ENCODE data around the gene PHGDH.

The PHGDH gene

DNA sequence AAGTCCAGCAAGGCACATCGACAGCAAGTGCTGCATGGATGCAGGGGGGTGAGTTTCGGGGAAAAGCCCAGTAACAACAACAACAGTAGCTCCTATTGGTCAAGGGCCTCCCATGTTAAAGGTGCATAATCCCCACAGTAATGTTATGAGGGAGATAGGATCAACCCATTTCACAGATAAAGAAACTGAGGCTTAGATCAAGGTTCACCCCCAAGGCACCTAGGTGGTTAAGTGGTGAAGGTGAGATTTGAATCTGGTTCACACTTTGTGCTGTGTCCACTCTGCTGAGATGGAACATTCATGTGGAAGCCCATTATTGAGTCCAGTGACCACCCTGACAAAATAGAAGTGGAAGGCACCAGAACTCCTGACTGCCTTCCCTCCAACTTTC, 24.9 kb downstream of the PHGDH start:
- Histone ChIP-seq H3K36me3 (ENCODE audit: insufficient read depth, low read depth, low read length) (peaks cover 100% of the 10 kb centered on the region), H3K27ac (ENCODE audit: low read length) (no peak overlapping the region)

DNA sequence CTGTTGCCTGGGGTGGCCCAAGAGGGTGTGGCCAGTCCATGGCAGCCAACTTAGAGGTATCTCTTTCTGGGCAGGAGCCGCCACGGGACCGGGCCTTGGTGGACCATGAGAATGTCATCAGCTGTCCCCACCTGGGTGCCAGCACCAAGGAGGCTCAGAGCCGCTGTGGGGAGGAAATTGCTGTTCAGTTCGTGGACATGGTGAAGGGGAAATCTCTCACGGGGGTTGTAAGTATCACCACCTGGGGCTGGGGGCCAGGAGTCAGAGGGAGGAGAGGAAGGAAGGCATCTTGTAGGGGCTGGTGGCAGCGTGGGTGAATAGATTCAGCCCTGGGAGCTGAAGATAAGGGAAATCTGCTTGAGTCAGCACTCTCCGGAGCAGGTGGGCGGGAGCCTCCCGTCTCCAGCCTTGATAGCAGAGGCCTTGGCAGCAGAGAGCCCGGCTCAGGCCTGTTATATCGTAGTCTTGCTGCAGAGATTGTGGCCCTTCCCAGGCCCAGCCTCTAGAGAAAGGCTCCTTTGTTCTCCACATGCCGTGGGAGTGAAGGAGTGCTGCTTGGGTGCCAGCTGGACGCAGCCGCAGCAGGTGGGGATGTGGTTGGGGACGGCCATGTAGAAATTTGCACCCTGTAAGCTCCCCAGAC, 25.4 kb downstream of the PHGDH start:
- no peak overlapping the region for H3K9ac ChIP-seq (ENCODE audit: low read depth, low read length)
- peaks cover 100% of the 10 kb centered on the region for H3K36me3 ChIP-seq (ENCODE audit: insufficient read depth, low read depth, low read length)
- H3K27ac ChIP-seq (ENCODE audit: low read length), result no peak overlapping the region
- no peaks in the 10 kb centered on the region for H3K27me3 ChIP-seq (ENCODE audit: insufficient read depth, low read length)
- no peaks in the 10 kb centered on the region for H3K4me1 ChIP-seq (ENCODE audit: insufficient read depth, low read length)
- no peaks in the 10 kb centered on the region for H3K9me3 ChIP-seq (ENCODE audit: insufficient read depth, low read depth, low read length)
- no peak overlapping the region for H3K4me3 ChIP-seq (ENCODE audit: low read length)

More for the DNA sequence above, 24.9 kb downstream of the PHGDH start:
- Histone ChIP-seq H3K4me1 (ENCODE audit: insufficient read depth, low read length) (no peaks in the 10 kb centered on the region), H3K4me3 (ENCODE audit: low read length) (no peak overlapping the region), H3K9ac (ENCODE audit: low read depth, low read length) (no peak overlapping the region), H3K27me3 (ENCODE audit: insufficient read depth, low read length) (no peaks in the 10 kb centered on the region), H3K9me3 (ENCODE audit: insufficient read depth, low read depth, low read length) (no peaks in the 10 kb centered on the region)

DNA sequence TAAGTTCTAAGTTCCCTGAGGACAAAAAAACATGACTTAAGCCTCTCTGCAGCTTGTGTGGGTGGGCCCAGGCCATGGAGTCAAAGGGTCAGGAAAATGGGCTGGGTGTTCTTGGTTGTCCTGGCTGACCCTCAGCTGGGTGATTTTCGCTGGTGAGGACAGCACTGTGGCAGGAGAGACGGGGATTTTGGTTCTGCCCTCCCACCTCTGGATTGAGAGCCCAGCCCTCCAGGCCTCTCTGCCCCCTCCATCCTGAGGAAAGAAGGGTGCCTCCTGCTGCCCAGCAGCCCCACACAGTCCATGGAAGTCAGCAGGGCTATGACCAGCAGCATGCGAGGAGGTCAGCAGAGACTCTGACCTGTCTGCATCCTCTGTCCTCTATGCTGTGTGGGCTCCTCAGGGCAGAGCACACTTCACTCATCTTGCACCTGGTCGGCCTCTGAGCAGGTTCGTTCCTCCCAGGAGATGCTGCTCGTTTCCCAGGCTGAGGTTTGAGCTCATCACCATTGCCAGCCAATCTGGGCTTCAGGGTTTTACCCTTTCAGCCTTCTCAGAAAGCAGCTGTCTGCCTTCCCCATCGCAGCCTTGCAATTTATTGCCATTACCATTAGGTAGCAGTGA, 26.5 kb downstream of the PHGDH start:
- Histone ChIP-seq H3K27ac (ENCODE audit: low read length) (no peak overlapping the region), H3K36me3 (ENCODE audit: insufficient read depth, low read depth, low read length) (peaks cover 100% of the 10 kb centered on the region), H3K4me3 (ENCODE audit: low read length) (no peak overlapping the region), H3K27me3 (ENCODE audit: insufficient read depth, low read length) (no peaks in the 10 kb centered on the region), H3K4me1 (ENCODE audit: insufficient read depth, low read length) (no peaks in the 10 kb centered on the region), H3K9ac (ENCODE audit: low read depth, low read length) (no peak overlapping the region), H3K9me3 (ENCODE audit: insufficient read depth, low read depth, low read length) (no peaks in the 10 kb centered on the region)

DNA sequence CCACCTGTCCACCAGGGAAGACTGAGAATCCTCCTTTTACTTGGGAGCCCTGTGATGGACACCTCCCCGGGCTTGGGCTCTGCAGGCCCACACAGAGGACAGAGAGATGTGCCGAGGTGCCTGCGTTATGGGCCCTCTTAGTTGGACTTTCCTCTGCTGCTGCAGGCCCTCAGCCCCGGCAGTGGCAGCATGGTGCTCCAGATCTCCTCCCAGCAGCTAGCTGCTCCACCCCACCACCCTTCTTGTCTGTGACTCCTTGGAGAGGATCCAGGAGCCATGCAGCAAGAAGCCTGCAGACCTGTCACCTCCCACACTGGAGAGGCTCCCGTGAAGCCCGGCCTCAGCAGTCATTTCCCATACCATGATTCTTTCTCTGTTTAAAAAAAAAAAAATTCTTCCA, 27.4 kb downstream of the PHGDH start:
- no peak overlapping the region for H3K27ac ChIP-seq (ENCODE audit: low read length)
- no peaks in the 10 kb centered on the region for H3K27me3 ChIP-seq (ENCODE audit: insufficient read depth, low read length)
- no peaks in the 10 kb centered on the region for H3K4me1 ChIP-seq (ENCODE audit: insufficient read depth, low read length)
- H3K9ac ChIP-seq (ENCODE audit: low read depth, low read length), result no peak overlapping the region
- peaks cover 100% of the 10 kb centered on the region for H3K36me3 ChIP-seq (ENCODE audit: insufficient read depth, low read depth, low read length)
- H3K9me3 ChIP-seq (ENCODE audit: insufficient read depth, low read depth, low read length), result no peaks in the 10 kb centered on the region
- no peak overlapping the region for H3K4me3 ChIP-seq (ENCODE audit: low read length)

DNA sequence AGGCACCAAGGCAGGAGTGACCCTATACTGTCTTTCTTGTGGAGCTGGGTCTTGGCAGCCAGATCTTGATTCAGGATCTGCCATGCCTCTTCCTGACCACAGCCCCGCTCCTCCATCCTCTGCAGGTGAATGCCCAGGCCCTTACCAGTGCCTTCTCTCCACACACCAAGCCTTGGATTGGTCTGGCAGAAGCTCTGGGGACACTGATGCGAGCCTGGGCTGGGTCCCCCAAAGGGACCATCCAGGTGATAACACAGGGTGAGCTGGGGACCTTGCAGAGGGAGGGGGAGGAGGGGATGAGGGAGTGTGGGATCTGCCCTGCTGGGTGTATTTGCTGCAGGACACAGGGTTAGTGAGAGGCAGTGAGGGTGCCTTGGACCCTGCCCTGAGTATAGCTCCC, 28.5 kb downstream of the PHGDH start:
- Histone ChIP-seq H3K9me3 (ENCODE audit: insufficient read depth, low read depth, low read length) (no peaks in the 10 kb centered on the region), H3K4me1 (ENCODE audit: insufficient read depth, low read length) (no peaks in the 10 kb centered on the region), H3K27ac (ENCODE audit: low read length) (no peak overlapping the region), H3K4me3 (ENCODE audit: low read length) (no peak overlapping the region), H3K9ac (ENCODE audit: low read depth, low read length) (no peak overlapping the region), H3K27me3 (ENCODE audit: insufficient read depth, low read length) (no peaks in the 10 kb centered on the region), H3K36me3 (ENCODE audit: insufficient read depth, low read depth, low read length) (peaks cover 96% of the 10 kb centered on the region)

DNA sequence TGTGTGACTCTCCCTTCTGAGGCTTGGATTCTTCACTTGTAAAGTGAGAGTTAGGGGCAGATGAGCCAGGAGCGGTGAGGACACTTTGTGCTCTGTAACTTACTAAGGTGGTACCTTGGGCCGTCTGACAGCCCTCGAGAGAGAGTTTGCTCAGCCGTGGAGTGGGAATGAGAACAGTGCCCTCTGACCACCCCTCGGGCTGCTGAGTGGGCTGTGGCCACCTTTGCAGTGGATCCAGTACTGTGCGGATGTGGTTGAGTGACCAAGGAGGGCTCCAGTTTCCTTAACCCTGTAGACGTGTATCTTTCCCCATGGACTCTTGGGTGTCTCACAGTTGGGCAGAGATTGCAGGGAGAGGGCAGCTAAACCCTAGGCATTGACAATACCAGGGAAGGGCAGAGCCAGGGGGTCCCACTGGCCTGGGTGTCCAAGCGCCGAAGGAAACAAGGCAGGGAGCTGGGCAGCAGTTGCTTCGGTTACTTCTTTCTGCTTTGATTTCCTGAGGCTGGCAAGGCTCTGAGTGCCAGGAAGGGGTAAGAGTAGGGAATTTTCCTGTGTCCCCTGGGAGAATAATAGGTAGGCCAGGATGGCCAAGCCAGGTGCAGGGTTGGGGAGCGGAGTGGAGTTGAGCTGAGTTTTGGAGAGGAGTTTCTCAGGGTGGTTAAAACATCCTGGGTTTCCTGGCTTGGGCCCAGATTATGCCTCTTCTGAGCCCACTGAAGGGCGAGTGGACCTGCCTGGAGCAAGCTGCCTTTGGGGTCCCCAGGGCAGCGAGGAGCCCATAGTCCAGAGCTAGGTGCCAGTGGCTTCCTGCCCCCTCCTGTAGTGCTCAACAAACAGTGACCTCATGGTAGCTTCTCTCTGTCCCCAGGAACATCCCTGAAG, 29.4 kb downstream of the PHGDH start:
- H3K4me3 ChIP-seq (ENCODE audit: low read length), result no peak overlapping the region
- H3K27me3 ChIP-seq (ENCODE audit: insufficient read depth, low read length), result no peaks in the 10 kb centered on the region
- no peak overlapping the region for H3K9ac ChIP-seq (ENCODE audit: low read depth, low read length)
- H3K4me1 ChIP-seq (ENCODE audit: insufficient read depth, low read length), result peaks cover 4% of the 10 kb centered on the region; the same call in 1 of the 2 replicates
- H3K36me3 ChIP-seq (ENCODE audit: insufficient read depth, low read depth, low read length), result peaks cover 87% of the 10 kb centered on the region
- no peak overlapping the region for H3K27ac ChIP-seq (ENCODE audit: low read length)
- no peaks in the 10 kb centered on the region for H3K9me3 ChIP-seq (ENCODE audit: insufficient read depth, low read depth, low read length)

DNA sequence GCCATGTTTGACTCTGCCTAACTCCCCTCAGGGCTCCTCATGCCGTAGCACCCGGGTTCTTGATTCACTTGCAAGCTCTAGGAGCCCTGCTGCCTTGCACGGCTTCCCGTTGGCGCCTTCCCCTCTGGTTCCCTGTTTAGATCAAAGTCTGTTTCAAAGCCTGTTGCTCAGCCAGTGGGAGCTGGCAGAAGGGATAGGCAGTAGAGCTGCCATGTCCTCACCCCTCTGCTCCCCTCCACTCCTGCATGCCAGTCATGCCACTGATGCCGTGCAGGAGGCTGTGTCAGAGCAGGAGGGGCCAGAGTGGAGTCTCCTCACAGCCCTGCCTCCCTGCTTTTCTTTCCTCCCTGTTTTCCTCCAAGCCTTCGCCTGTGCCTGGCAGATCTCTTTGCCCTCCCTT, 30.5 kb downstream of the PHGDH start:
- no peak overlapping the region for H3K9ac ChIP-seq (ENCODE audit: low read depth, low read length)
- H3K4me1 ChIP-seq (ENCODE audit: insufficient read depth, low read length), result peaks cover 7% of the 10 kb centered on the region; the same call in 1 of the 2 replicates
- H3K4me3 ChIP-seq (ENCODE audit: low read length), result no peak overlapping the region
- no peaks in the 10 kb centered on the region for H3K9me3 ChIP-seq (ENCODE audit: insufficient read depth, low read depth, low read length)
- H3K36me3 ChIP-seq (ENCODE audit: insufficient read depth, low read depth, low read length), result peaks cover 77% of the 10 kb centered on the region
- H3K27ac ChIP-seq (ENCODE audit: low read length), result no peak overlapping the region
- H3K27me3 ChIP-seq (ENCODE audit: insufficient read depth, low read length), result no peaks in the 10 kb centered on the region

DNA sequence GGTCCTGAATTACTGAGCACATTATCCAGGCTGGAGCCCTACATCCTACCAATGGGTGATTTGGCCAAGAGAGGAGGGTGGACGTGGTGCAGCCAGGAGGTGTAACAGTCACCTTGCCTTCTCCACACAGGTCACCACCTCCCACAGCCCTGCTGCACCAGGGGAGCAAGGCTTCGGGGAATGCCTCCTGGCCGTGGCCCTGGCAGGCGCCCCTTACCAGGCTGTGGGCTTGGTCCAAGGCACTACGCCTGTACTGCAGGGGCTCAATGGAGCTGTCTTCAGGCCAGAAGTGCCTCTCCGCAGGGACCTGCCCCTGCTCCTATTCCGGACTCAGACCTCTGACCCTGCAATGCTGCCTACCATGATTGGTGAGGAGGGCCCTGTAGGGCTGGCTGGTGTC, 30.9 kb downstream of the PHGDH start:
- H3K36me3 ChIP-seq (ENCODE audit: insufficient read depth, low read depth, low read length), result peaks cover 72% of the 10 kb centered on the region
- peaks cover 7% of the 10 kb centered on the region; the same call in 1 of the 2 replicates for H3K4me1 ChIP-seq (ENCODE audit: insufficient read depth, low read length)

DNA sequence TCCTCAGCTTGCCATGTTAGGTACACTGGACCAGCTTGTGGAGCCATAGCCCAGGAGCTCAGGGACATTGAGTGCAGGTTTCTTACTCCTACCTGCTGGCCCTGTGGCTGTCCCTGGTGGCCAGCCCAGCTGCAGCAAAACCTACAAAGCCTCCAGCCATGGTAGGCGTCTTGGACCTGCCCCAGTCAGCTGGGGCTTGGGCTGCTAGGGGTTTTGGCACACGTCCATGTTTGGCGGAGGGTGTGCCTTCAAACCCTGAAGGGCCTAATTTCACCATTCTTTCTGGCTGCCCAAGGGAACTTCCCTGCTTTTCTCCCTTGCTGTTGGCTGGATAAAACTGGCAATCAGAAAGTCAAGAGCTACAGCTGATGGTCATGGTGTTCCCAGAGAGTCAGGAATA, 31.6 kb downstream of the PHGDH start:
- Histone ChIP-seq H3K9me3 (ENCODE audit: insufficient read depth, low read depth, low read length) (no peaks in the 10 kb centered on the region), H3K36me3 (ENCODE audit: insufficient read depth, low read depth, low read length) (peaks cover 66% of the 10 kb centered on the region), H3K4me3 (ENCODE audit: low read length) (no peak overlapping the region), H3K27me3 (ENCODE audit: insufficient read depth, low read length) (no peaks in the 10 kb centered on the region), H3K4me1 (ENCODE audit: insufficient read depth, low read length) (peaks cover 7% of the 10 kb centered on the region; the same call in 1 of the 2 replicates), H3K9ac (ENCODE audit: low read depth, low read length) (no peak overlapping the region), H3K27ac (ENCODE audit: low read length) (no peak overlapping the region)

More for the DNA sequence above, 30.9 kb downstream of the PHGDH start:
- Histone ChIP-seq H3K4me3 (ENCODE audit: low read length) (no peak overlapping the region), H3K9ac (ENCODE audit: low read depth, low read length) (no peak overlapping the region), H3K27me3 (ENCODE audit: insufficient read depth, low read length) (no peaks in the 10 kb centered on the region), H3K27ac (ENCODE audit: low read length) (no peak overlapping the region), H3K9me3 (ENCODE audit: insufficient read depth, low read depth, low read length) (no peaks in the 10 kb centered on the region)

DNA sequence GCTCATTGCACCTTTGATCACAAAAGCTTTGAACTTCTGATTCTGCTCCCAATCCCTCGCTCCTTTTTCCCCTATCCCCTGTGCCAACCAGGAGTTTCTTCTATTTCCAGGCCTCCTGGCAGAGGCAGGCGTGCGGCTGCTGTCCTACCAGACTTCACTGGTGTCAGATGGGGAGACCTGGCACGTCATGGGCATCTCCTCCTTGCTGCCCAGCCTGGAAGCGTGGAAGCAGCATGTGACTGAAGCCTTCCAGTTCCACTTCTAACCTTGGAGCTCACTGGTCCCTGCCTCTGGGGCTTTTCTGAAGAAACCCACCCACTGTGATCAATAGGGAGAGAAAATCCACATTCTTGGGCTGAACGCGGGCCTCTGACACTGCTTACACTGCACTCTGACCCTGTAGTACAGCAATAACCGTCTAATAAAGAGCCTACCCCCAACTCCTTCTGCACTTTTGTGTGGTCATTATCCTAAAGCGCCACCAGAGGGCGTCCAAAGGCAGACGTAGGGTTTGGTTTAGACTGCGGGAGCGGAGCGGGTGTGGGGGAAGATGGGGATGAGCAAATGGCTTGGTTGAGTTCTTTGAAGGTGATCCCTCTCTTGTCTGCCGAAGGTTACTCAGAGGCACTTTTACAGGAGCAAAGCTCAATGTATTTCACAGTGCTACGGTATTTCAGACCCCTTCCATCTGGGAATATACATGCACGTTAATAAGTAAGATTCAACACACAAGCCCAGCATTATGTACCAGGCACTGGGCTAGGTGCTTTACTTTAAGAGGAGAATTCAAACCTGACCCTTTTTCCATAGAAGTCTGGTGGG, 32.3 kb downstream of the PHGDH start:
- no peak overlapping the region for H3K27ac ChIP-seq (ENCODE audit: low read length)
- H3K4me1 ChIP-seq (ENCODE audit: insufficient read depth, low read length), result peaks cover 7% of the 10 kb centered on the region; the same call in 1 of the 2 replicates
- no peaks in the 10 kb centered on the region for H3K27me3 ChIP-seq (ENCODE audit: insufficient read depth, low read length)
- H3K36me3 ChIP-seq (ENCODE audit: insufficient read depth, low read depth, low read length), result peaks cover 59% of the 10 kb centered on the region
- H3K4me3 ChIP-seq (ENCODE audit: low read length), result no peak overlapping the region
- no peaks in the 10 kb centered on the region for H3K9me3 ChIP-seq (ENCODE audit: insufficient read depth, low read depth, low read length)
- H3K9ac ChIP-seq (ENCODE audit: low read depth, low read length), result no peak overlapping the region

DNA sequence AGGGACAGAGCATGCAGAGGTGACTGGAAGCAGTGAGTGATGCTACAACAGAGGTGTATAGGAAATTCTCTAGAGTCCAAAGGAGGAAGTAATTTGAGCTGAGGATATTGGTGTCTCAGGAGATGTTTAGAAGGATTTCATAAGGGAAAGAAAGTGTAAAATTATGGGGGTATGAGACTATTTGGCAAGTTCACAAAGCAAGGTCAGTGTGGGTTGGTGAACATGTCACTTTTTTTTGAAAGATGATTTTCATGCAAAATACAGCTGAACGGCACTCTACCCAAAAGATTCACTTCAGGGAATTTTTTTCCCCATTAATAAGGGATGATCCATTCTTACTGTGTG, 32.8 kb downstream of the PHGDH start:
- Histone ChIP-seq H3K9ac (ENCODE audit: low read depth, low read length) (no peak overlapping the region), H3K4me3 (ENCODE audit: low read length) (no peak overlapping the region), H3K36me3 (ENCODE audit: insufficient read depth, low read depth, low read length) (peaks cover 53% of the 10 kb centered on the region), H3K27ac (ENCODE audit: low read length) (no peak overlapping the region), H3K27me3 (ENCODE audit: insufficient read depth, low read length) (no peaks in the 10 kb centered on the region), H3K9me3 (ENCODE audit: insufficient read depth, low read depth, low read length) (no peaks in the 10 kb centered on the region), H3K4me1 (ENCODE audit: insufficient read depth, low read length) (peaks cover 7% of the 10 kb centered on the region; the same call in 1 of the 2 replicates)

Measured in iPS-20b (cell line).